Activated gamma-delta T cell (primary cell): ENCODE data around the gene TMEM52.
A peak's percentile ranks its signal among the peaks of the same experiment; 100 is the strongest.

Source experiments
- DNase-seq: peaks from one replicate; lab custom pipeline; 2025; lab: John Stamatoyannopoulos, UW

The TMEM52 gene

GRCh38 chr1:1926886-1927660 lies 8.0 kb upstream of the TMEM52 start:
- no peak for DNase-seq

GRCh38 chr1:1926346-1926811 lies 7.3 kb upstream of the TMEM52 start:
- DNase-seq = no peak

GRCh38 chr1:1925437-1926345 lies 6.6 kb upstream of the TMEM52 start:
- DNase-seq = no peak

- DNase-seq = no peak
Measured at GRCh38 chr1:1924849-1925248, 5.8 kb upstream of the TMEM52 start.

- DNase-seq = no peak
Measured at GRCh38 chr1:1924386-1924785, 5.3 kb upstream of the TMEM52 start.

GRCh38 chr1:1922956-1923833 lies 4.1 kb upstream of the TMEM52 start:
- DNase-seq = no peak

- DNase-seq = no peak
Measured at GRCh38 chr1:1922702-1922955, 3.5 kb upstream of the TMEM52 start.

- no peak for DNase-seq
Measured at GRCh38 chr1:1921901-1922701, 3.0 kb upstream of the TMEM52 start.

GRCh38 chr1:1921459-1921862 lies 2.4 kb upstream of the TMEM52 start:
- DNase-seq = no peak

- DNase-seq = no peak
Measured at GRCh38 chr1:1920608-1921458, 1.8 kb upstream of the TMEM52 start.

GRCh38 chr1:1920057-1920607 lies 1.1 kb upstream of the TMEM52 start:
- DNase-seq = no peak

- DNase-seq = peak; percentile 98
Measured at GRCh38 chr1:1919304-1920056, 401 bp upstream of the TMEM52 start.

GRCh38 chr1:1917995-1918900 lies 831 bp downstream of the TMEM52 start:
- no peak for DNase-seq

GRCh38 chr1:1917304-1917976 lies 1.6 kb downstream of the TMEM52 start:
- no peak for DNase-seq

- no peak for DNase-seq
Measured at GRCh38 chr1:1916851-1917251, 2.2 kb downstream of the TMEM52 start.

- no peak for DNase-seq
Measured at GRCh38 chr1:1915911-1916840, 2.9 kb downstream of the TMEM52 start.
